HepG2 (cell line): ENCODE data around the gene MRPL20. TPM values are rescaled to one million over a fixed set of nuclear protein-coding genes. Genes with fewer than 3 reads are reported as not detected.
A peak's percentile ranks its signal among the peaks of the same experiment; 100 is the strongest.

Experiments used
- MED13 ChIP-seq: sonication (generic); formaldehyde crosslinking; IDR thresholded peaks from 2 replicates; pipeline ENCODE4 v1.5.0; 2020; ENCODE audit warnings: missing genetic modification reagents
- MXD1 ChIP-seq: sonication (generic); formaldehyde crosslinking; IDR thresholded peaks from 2 replicates; pipeline ENCODE4 v1.4.0; 2020; ENCODE audit warnings: mild to moderate bottlenecking, missing genetic modification reagents
- SOX13 ChIP-seq, 3 experiments: fragments of 450-650 bp in 1 of 3; sonication (generic) in 1 of 3; formaldehyde crosslinking in 1 of 3; IDR thresholded peaks in 2 of 3; conservative IDR thresholded peaks in 1 of 3; 2 replicates each; pipeline versions ENCODE4 v1.5.0 to v1.6.1; 2016 to 2020; ENCODE audit warnings: antibody characterized with exemption in 1 of 3, mild to moderate bottlenecking in 1 of 3, missing compliant biosample characterization in 1 of 3, missing genetic modification reagents in 1 of 3, moderate library complexity in 1 of 3
- SYNCRIP ChIP-seq: fragments of 200-400 bp; formaldehyde crosslinking; IDR thresholded peaks from 2 replicates; pipeline ENCODE4 v1.6.1; 2018; ENCODE audit warnings: mild to moderate bottlenecking, low read depth, low read length; ENCODE audit not compliant: insufficient read depth
- TAF15 ChIP-seq: fragments of 200-400 bp; formaldehyde crosslinking; IDR thresholded peaks from one replicate; pipeline ENCODE4 v1.6.1; 2018; ENCODE audit warnings: mild to moderate bottlenecking, low read depth, low read length; ENCODE audit not compliant: poor library complexity, severe bottlenecking
- TEF ChIP-seq: sonication (generic); formaldehyde crosslinking; IDR thresholded peaks from 2 replicates; pipeline ENCODE4 v1.5.0; 2020; ENCODE audit warnings: missing genetic modification reagents
- ZNF207 ChIP-seq: fragments of 450-650 bp; IDR thresholded peaks from 2 replicates; pipeline ENCODE4 v1.6.1; 2016; ENCODE audit warnings: antibody characterized with exemption, borderline replicate concordance
- polyA plus RNA-seq, 8 experiments: library from polyadenylated mRNA; depleted of rRNA in 3 of 8; stranded (reverse) in 7 of 8; unstranded in 1 of 8; fragments of >200 nt; fragmentation: Illumina TruSeq in 4 of 8; extraction: Trizol in 4 of 8; gene quantifications; 2 replicates each; pipeline versions ENCODE4 v1.2.1 to v1.2.3, GENCODE V29; 2011 to 2016; ENCODE audit warnings: low read depth in 4 of 8, missing spikeins in 1 of 8, mixed read lengths in 1 of 8; ENCODE audit not compliant: insufficient read depth in 1 of 8
- total RNA-seq, 5 experiments: library from RNA; depleted of rRNA; stranded (reverse); fragments of >200 nt; fragmentation: Illumina TruSeq; extraction: Trizol; gene quantifications; 2 replicates each; pipeline ENCODE4 v1.2.3, GENCODE V29; 2016; ENCODE audit warnings: low read depth in 1 of 5
- TF ChIP-seq, protein P1 (sequence below): sonication (generic); formaldehyde crosslinking; IDR thresholded peaks from 2 replicates; pipeline ENCODE4 v1.8.0; 2023; ENCODE audit warnings: mild to moderate bottlenecking, missing genetic modification reagents
- TF ChIP-seq, protein P2 (sequence below): sonication (generic); formaldehyde crosslinking; IDR thresholded peaks from 2 replicates; pipeline ENCODE4 v1.5.0; 2020; ENCODE audit warnings: mild to moderate bottlenecking, missing genetic modification reagents, borderline replicate concordance
- TF ChIP-seq, protein P3 (sequence below), 2 experiments: sonication (generic) in 1 of 2; formaldehyde crosslinking in 1 of 2; IDR thresholded peaks; 2 replicates each; pipeline versions ENCODE4 v1.4.0 to v1.6.1; 2016 to 2020; ENCODE audit warnings: borderline replicate concordance in 1 of 2, low read depth in 1 of 2, mild to moderate bottlenecking in 1 of 2, missing genetic modification reagents in 1 of 2

The MRPL20 gene
- total and polyA plus RNA-seq, 2 of the 13 experiments (the other 11 are each of a cell fraction or from before 2014, with no cell fraction given), result 59.2 to 127 TPM

DNA sequence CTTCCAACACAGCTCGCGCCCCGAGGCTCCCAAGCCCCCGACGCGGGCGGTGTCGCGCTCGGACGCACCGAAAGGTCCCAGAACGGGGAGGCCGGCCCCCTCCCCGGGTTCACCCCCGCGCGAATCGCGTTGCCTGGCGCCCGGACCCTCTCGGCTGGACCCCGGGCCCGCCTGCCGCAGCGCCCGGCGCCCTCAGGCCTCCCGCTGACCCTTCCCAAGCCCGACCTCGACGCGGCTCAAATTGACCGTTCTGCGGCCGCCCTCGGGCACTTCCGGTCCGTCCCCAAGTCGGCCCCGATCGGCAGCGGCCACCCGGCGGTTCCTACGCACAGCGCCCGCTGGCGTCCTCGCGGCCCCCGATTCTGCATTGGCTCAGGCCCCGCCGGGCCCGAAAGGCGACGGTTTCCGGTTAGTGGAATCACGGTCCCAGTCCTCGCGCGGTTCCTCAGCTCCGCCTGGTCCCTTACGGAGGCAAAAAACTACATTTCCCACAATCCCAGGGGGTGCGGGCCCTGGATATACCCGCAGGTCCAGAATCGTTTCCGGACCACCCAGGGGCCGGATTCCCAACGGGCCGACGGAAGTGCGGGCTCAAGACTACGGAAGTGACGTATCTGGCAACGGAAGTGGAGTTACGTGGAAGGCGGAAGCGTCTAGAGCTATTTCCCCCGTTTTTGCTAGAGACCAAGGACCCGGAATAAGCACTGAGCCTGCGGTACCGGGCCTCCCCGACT, 32.0 kb downstream of the MRPL20 start, which contains the start of gene AURKAIP1 (continued):
- TF ChIP-seq, protein P1, sequence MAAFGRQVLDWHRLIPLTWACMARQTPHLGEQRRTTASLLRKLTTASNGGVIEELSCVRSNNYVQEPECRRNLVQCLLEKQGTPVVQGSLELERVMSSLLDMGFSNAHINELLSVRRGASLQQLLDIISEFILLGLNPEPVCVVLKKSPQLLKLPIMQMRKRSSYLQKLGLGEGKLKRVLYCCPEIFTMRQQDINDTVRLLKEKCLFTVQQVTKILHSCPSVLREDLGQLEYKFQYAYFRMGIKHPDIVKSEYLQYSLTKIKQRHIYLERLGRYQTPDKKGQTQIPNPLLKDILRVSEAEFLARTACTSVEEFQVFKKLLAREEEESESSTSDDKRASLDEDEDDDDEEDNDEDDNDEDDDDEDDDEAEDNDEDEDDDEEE (CRISPR knock-in tag), result peak; percentile 49; the same call in 1 of the 2 replicates
- TF ChIP-seq SOX13 (IDR thresholded peaks at IDR 0.05) (no peak), SOX13 (CRISPR knock-in tag; conservative IDR thresholded peaks at IDR 0.05 in 1 of 2, IDR thresholded peaks at IDR 0.05 in 1 of 2) (peak in 1 of 2 experiments; percentile 76; a peak in 2 of 4 replicates), TEF (CRISPR knock-in tag) (no peak), MED13 (CRISPR knock-in tag) (peak; percentile 87; the same call in 1 of the 2 replicates), SYNCRIP (no peak), MXD1 (no peak; the same call in 1 of the 2 replicates), TAF15 (no peak), ZNF207 (no peak)
- TF ChIP-seq, protein P2, sequence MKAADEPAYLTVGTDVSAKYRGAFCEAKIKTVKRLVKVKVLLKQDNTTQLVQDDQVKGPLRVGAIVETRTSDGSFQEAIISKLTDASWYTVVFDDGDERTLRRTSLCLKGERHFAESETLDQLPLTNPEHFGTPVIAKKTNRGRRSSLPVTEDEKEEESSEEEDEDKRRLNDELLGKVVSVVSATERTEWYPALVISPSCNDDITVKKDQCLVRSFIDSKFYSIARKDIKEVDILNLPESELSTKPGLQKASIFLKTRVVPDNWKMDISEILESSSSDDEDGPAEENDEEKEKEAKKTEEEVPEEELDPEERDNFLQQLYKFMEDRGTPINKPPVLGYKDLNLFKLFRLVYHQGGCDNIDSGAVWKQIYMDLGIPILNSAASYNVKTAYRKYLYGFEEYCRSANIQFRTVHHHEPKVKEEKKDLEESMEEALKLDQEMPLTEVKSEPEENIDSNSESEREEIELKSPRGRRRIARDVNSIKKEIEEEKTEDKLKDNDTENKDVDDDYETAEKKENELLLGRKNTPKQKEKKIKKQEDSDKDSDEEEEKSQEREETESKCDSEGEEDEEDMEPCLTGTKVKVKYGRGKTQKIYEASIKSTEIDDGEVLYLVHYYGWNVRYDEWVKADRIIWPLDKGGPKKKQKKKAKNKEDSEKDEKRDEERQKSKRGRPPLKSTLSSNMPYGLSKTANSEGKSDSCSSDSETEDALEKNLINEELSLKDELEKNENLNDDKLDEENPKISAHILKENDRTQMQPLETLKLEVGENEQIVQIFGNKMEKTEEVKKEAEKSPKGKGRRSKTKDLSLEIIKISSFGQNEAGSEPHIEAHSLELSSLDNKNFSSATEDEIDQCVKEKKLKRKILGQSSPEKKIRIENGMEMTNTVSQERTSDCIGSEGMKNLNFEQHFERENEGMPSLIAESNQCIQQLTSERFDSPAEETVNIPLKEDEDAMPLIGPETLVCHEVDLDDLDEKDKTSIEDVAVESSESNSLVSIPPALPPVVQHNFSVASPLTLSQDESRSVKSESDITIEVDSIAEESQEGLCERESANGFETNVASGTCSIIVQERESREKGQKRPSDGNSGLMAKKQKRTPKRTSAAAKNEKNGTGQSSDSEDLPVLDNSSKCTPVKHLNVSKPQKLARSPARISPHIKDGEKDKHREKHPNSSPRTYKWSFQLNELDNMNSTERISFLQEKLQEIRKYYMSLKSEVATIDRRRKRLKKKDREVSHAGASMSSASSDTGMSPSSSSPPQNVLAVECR (CRISPR knock-in tag), result peak; percentile 98
- TF ChIP-seq, protein P3, sequence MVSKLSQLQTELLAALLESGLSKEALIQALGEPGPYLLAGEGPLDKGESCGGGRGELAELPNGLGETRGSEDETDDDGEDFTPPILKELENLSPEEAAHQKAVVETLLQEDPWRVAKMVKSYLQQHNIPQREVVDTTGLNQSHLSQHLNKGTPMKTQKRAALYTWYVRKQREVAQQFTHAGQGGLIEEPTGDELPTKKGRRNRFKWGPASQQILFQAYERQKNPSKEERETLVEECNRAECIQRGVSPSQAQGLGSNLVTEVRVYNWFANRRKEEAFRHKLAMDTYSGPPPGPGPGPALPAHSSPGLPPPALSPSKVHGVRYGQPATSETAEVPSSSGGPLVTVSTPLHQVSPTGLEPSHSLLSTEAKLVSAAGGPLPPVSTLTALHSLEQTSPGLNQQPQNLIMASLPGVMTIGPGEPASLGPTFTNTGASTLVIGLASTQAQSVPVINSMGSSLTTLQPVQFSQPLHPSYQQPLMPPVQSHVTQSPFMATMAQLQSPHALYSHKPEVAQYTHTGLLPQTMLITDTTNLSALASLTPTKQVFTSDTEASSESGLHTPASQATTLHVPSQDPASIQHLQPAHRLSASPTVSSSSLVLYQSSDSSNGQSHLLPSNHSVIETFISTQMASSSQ (IDR thresholded peaks at IDR 0.05; ENCODE audit: low read depth), result peak; percentile 26; the same call in 1 of the 2 replicates
- TF ChIP-seq, protein P3 (CRISPR knock-in tag; IDR thresholded peaks at IDR 0.05; ENCODE audit: borderline replicate concordance), result peak; percentile 84; the same call in 1 of the 2 replicates
